NT2/D1 (cell line): ENCODE measurements around the gene INSC.

ENCODE experiments used
- SUZ12 ChIP-seq: IDR thresholded peaks from 2 replicates; pipeline ENCODE4 v1.6.1; 2011; ENCODE audit not compliant: insufficient read length, insufficient read depth; ENCODE audit errors: extremely low read depth
- ZNF274 ChIP-seq: IDR thresholded peaks from 2 replicates; pipeline ENCODE4 v1.6.1; 2011; ENCODE audit warnings: mild to moderate bottlenecking, low read depth, low read length

DNA sequence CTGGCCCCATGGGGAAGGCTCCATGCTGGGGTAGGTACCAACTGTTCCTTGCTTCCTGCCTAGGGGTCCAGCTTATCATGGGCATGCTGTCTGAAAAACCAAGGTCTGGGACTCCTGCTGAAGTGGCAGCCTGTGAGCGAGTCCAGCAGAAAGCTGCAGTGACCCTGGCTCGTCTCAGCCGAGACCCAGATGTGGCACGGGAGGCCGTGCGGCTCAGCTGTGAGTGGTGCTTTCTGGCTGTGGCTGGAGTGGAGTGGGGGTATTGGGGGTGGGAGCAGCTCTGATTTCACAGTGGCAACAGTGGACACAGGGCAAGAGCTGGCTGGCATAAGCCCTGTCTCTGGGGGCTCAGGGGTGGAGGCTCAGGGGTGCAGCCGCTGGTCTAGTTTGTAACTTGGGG, 124.1 kb downstream of the INSC start:
- no peak for TF ChIP-seq ZNF274
- no peak for TF ChIP-seq SUZ12
